IMR-90 (cell line): Measurements from ENCODE around the gene ELMO1. TPM values are rescaled to one million over a fixed set of nuclear protein-coding genes. Genes with fewer than 3 reads are reported as not detected.

ENCODE experiments used
- ATAC-seq: fragments of 200-7000 bp; cut with Tn5 transposase; 2 replicates; pipeline ENCODE4 v1.9.1; 2020; ENCODE audit warnings: low read depth, mild to moderate bottlenecking, moderate library complexity
- BruUV-seq: library from RNA; stranded (reverse); fragments of 400-500 nt; replicated peaks from 2 replicates; lab custom pipeline; 2021; lab: Mats Ljungman, UMichigan
- CTCF ChIA-PET: fragments of 300-600 bp; formaldehyde crosslinking; extraction: SDS; loops from one replicate; lab custom pipeline; 2021; ENCODE audit warnings: antibody characterized with exemption; lab: Yijun Ruan, JAX
- POLR2A ChIA-PET: fragments of 300-600 bp; sonication (Branson Sonifier 250); formaldehyde crosslinking; loops from one replicate; lab custom pipeline; 2022; ENCODE audit warnings: antibody characterized with exemption; ENCODE audit not compliant: unreplicated experiment; lab: Charles Lee
- DNase-seq: peaks from one replicate; pipeline ENCODE4 v3.0.0; 2013
- H2AFZ ChIP-seq: replicated peaks from 2 replicates; pipeline ENCODE3; 2013; ENCODE audit warnings: low read length, mild to moderate bottlenecking; ENCODE audit not compliant: poor library complexity
- H2AK5ac ChIP-seq: 2 replicates; pipeline ENCODE4 v1.6.1; 2013; ENCODE audit warnings: low read depth, low read length, inconsistent platforms
- H2AK9ac ChIP-seq: replicated peaks from 2 replicates; pipeline ENCODE3; 2013; ENCODE audit warnings: mild to moderate bottlenecking, low read depth, low read length, moderate library complexity; ENCODE audit not compliant: poor library complexity
- H2BK120ac ChIP-seq: 2 replicates; pipeline ENCODE4 v1.6.1; 2013; ENCODE audit warnings: low read depth, low read length, inconsistent platforms
- H2BK15ac ChIP-seq: 3 replicates; pipeline ENCODE4 v1.6.1; 2013; ENCODE audit warnings: low read depth, low read length, inconsistent platforms
- H2BK20ac ChIP-seq: 2 replicates; pipeline ENCODE4 v1.6.1; 2013; ENCODE audit warnings: low read depth, mild to moderate bottlenecking, inconsistent platforms, low read length, moderate library complexity
- H2BK5ac ChIP-seq: 2 replicates; pipeline ENCODE4 v1.6.1; 2013; ENCODE audit warnings: mild to moderate bottlenecking, low read depth, low read length, inconsistent platforms; ENCODE audit not compliant: poor library complexity, severe bottlenecking
- H3K14ac ChIP-seq: replicated peaks from 2 replicates; pipeline ENCODE4 v1.6.1; 2013; ENCODE audit warnings: low read depth, low read length, inconsistent platforms
- H3K18ac ChIP-seq: 2 replicates; pipeline ENCODE4 v1.6.1; 2013; ENCODE audit warnings: low read depth, low read length, control low read depth
- H3K23ac ChIP-seq: 2 replicates; pipeline ENCODE4 v1.6.1; 2013; ENCODE audit warnings: low read depth, low read length, inconsistent platforms
- H3K27ac ChIP-seq: 2 replicates; pipeline ENCODE4 v1.5.1; 2013; ENCODE audit warnings: mild to moderate bottlenecking, control low read depth, low read length; ENCODE audit not compliant: insufficient read depth
- H3K27me3 ChIP-seq: 2 replicates; pipeline ENCODE4 v1.6.1; 2013; ENCODE audit warnings: low read length; ENCODE audit not compliant: control insufficient read depth, insufficient read depth
- H3K36me3 ChIP-seq: 2 replicates; pipeline ENCODE4 v1.6.1; 2013; ENCODE audit warnings: low read length, mixed read lengths; ENCODE audit not compliant: control insufficient read depth, insufficient read depth
- H3K4ac ChIP-seq: 2 replicates; pipeline ENCODE4 v1.6.1; 2013; ENCODE audit warnings: low read depth, low read length, inconsistent platforms
- H3K4me1 ChIP-seq: 2 replicates; pipeline ENCODE4 v1.6.1; 2013; ENCODE audit warnings: low read length, mixed read lengths; ENCODE audit not compliant: control insufficient read depth, insufficient read depth
- H3K4me2 ChIP-seq: 2 replicates; pipeline ENCODE4 v1.6.1; 2013; ENCODE audit warnings: low read depth, mild to moderate bottlenecking, control low read depth, low read length, moderate library complexity
- H3K4me3 ChIP-seq: 2 replicates; pipeline ENCODE4 v1.5.1; 2013; ENCODE audit warnings: low read depth, mild to moderate bottlenecking, control low read depth, low read length, moderate library complexity; ENCODE audit not compliant: insufficient read depth
- H3K56ac ChIP-seq: 2 replicates; pipeline ENCODE4 v1.6.1; 2013; ENCODE audit warnings: low read length, inconsistent platforms; ENCODE audit not compliant: insufficient read depth; ENCODE audit errors: extremely low read depth
- H3K79me1 ChIP-seq, 2 experiments: 2 replicates each; pipeline ENCODE4 v1.6.1; 2013; ENCODE audit warnings: low read length in 2 of 2, inconsistent platforms in 1 of 2, low read depth in 1 of 2
- H3K9ac ChIP-seq: 2 replicates; pipeline ENCODE4 v1.6.1; 2013; ENCODE audit warnings: low read depth, low read length, control low read depth
- H3K9me1 ChIP-seq: 2 replicates; pipeline ENCODE4 v1.6.1; 2013; ENCODE audit warnings: low read length, inconsistent platforms; ENCODE audit not compliant: insufficient read depth
- H3K9me3 ChIP-seq: 2 replicates; pipeline ENCODE4 v1.6.1; 2013; ENCODE audit warnings: low read length; ENCODE audit not compliant: control insufficient read depth, insufficient read depth
- H4K20me1 ChIP-seq: 2 replicates; pipeline ENCODE4 v1.6.1; 2013; ENCODE audit warnings: low read length, inconsistent platforms; ENCODE audit not compliant: insufficient read depth
- H4K5ac ChIP-seq: 2 replicates; pipeline ENCODE4 v1.6.1; 2013; ENCODE audit warnings: mild to moderate bottlenecking, low read depth, low read length, control low read depth
- H4K8ac ChIP-seq, 2 experiments: 2 replicates each; pipeline ENCODE4 v1.6.1; 2013; ENCODE audit warnings: low read depth in 2 of 2, low read length in 2 of 2, control low read depth in 1 of 2, inconsistent platforms in 1 of 2
- H4K91ac ChIP-seq: 2 replicates; pipeline ENCODE4 v1.6.1; 2013; ENCODE audit warnings: low read depth, low read length, inconsistent platforms; ENCODE audit not compliant: insufficient read depth
- CEBPB ChIP-seq: IDR thresholded peaks from 2 replicates; pipeline ENCODE4 v1.6.1; 2012; ENCODE audit warnings: low read depth, low read length, improper control_type of control experiment
- CTCF ChIP-seq: conservative IDR thresholded peaks from 2 replicates; pipeline ENCODE4 v1.5.1; 2012; ENCODE audit warnings: mild to moderate bottlenecking, low read depth, low read length, improper control_type of control experiment
- ELK1 ChIP-seq: fragments of 150-350 bp; IDR thresholded peaks from 2 replicates; pipeline ENCODE4 v1.6.1; 2016; ENCODE audit warnings: low read depth, mild to moderate bottlenecking, low read length, moderate library complexity, borderline replicate concordance
- FOS ChIP-seq: fragments of 150-350 bp; IDR thresholded peaks from 2 replicates; pipeline ENCODE4 v1.6.1; 2016; ENCODE audit warnings: low read depth, low read length
- MAFK ChIP-seq: IDR thresholded peaks from 2 replicates; pipeline ENCODE4 v1.6.1; 2012; ENCODE audit warnings: low read depth, low read length, improper control_type of control experiment
- MAZ ChIP-seq: IDR thresholded peaks from 2 replicates; pipeline ENCODE4 v1.6.1; 2012; ENCODE audit warnings: low read depth, mild to moderate bottlenecking, low read length, improper control_type of control experiment, moderate library complexity, borderline replicate concordance
- MXI1 ChIP-seq: IDR thresholded peaks from 2 replicates; pipeline ENCODE4 v1.6.1; 2012; ENCODE audit warnings: low read depth, mild to moderate bottlenecking, low read length, moderate library complexity, borderline replicate concordance
- POLR2A ChIP-seq: IDR thresholded peaks from 2 replicates; pipeline ENCODE4 v1.6.1; 2012; ENCODE audit warnings: mild to moderate bottlenecking, low read depth, low read length
- RCOR1 ChIP-seq: IDR thresholded peaks from 2 replicates; pipeline ENCODE4 v1.6.1; 2012; ENCODE audit warnings: mild to moderate bottlenecking, low read length, improper control_type of control experiment; ENCODE audit not compliant: insufficient replicate concordance
- RFX5 ChIP-seq: IDR thresholded peaks from 2 replicates; pipeline ENCODE4 v1.8.0; 2012; ENCODE audit warnings: low read depth, mild to moderate bottlenecking, low read length, moderate library complexity
- SMC3 ChIP-seq: fragments of 150-350 bp; IDR thresholded peaks from 2 replicates; pipeline ENCODE4 v1.6.1; 2016; ENCODE audit warnings: low read depth, mild to moderate bottlenecking, antibody characterized with exemption, low read length, moderate library complexity
- WGBS, 2 experiments: methylation state at CpG; one replicate each; pipeline versions ENCODE4 v1.1.5 to v1.1.7; 2013; ENCODE audit warnings: missing lambda C conversion rate in 2 of 2; ENCODE audit not compliant: insufficient read length in 1 of 2; ENCODE audit errors: extremely low coverage in 2 of 2; 5-methylcytosine and 5-hydroxymethylcytosine counted together
- dilution Hi-C: fragments of 300-500 bp; cut with HindIII; formaldehyde crosslinking; loops from one replicate; pipeline ENCODE4 v1.14.3; 2018; ENCODE audit warnings: low sequenced_read_pairs; ENCODE audit not compliant: unreplicated experiment
- in situ Hi-C: fragments of 300-500 bp; cut with MboI; formaldehyde crosslinking; loops from 3 replicates; pipeline ENCODE4 v1.14.3; 2019; ENCODE audit warnings: low sequenced_read_pairs, inconsistent platforms, mixed read lengths
- intact Hi-C: fragments of 100-400 bp; cut with micrococcal nuclease; formaldehyde crosslinking; loops from 2 replicates; pipeline ENCODE4 v1.10.0; 2022
- polyA plus RNA-seq, 3 experiments: library from polyadenylated mRNA; depleted of rRNA; stranded (reverse); fragments of >200 nt; gene quantifications; 2 replicates each; pipeline ENCODE4 v1.2.3, GENCODE V29; 2012; ENCODE audit warnings: low replicate concordance in 1 of 3
- total RNA-seq: library from RNA; depleted of rRNA; stranded (reverse); fragments of >200 nt; gene quantifications from 2 replicates; pipeline ENCODE4 v1.2.3, GENCODE V29; 2012
- TF ChIP-seq, protein P1 (sequence below): fragments of 150-350 bp; IDR thresholded peaks from 2 replicates; pipeline ENCODE4 v1.6.1; 2017; ENCODE audit warnings: mild to moderate bottlenecking, antibody characterized with exemption, low read length, low read depth

ELMO1 gene
- total and polyA plus RNA-seq, 2 of the 4 experiments (the other 2 are of a cell fraction) = 0.03 TPM; not detected in 1

- TF ChIP-seq POLR2A = no peak
Observed at GRCh38 chr7:37198041-37198905, 250.4 kb downstream of the ELMO1 start (continued).

- in situ Hi-C loops (loop anchor here (10.0 to 25.0 kb wide), 2 partner anchors 510 to 712 kb away; no protein-coding TSS in a partner anchor), dilution Hi-C loops (no loop called here), intact Hi-C loops (loop anchor here (5.0 kb wide), 1 partner anchor 170 kb away; no protein-coding TSS in a partner anchor)
- no peak overlapping the region for H3K14ac ChIP-seq
- H2BK20ac ChIP-seq = no peak overlapping the region
- H3K4me3 ChIP-seq = no peak overlapping the region
- H3K4me2 ChIP-seq = no peak overlapping the region
- H3K4me1 ChIP-seq = no peaks in the 10 kb centered on the region
- POLR2A ChIA-PET = no interaction called here
- H3K9me1 ChIP-seq = no peaks in the 10 kb centered on the region
- H2BK15ac ChIP-seq = no peak overlapping the region
- H2AK9ac ChIP-seq = no peak overlapping the region
- no peak overlapping the region for H3K56ac ChIP-seq
- H3K4ac ChIP-seq = no peak overlapping the region
- ATAC-seq = no peak
- H3K18ac ChIP-seq = no peak overlapping the region
- no TSS peak for BruUV-seq
- no peak overlapping the region for H4K5ac ChIP-seq
- CTCF ChIA-PET = interaction anchor here (1.6 kb wide), 1 partner anchor 220 kb away, joined by 6 read pairs; no protein-coding TSS in a partner anchor
- H2BK5ac ChIP-seq = no peak overlapping the region
- H3K36me3 ChIP-seq = no peaks in the 10 kb centered on the region
- H4K20me1 ChIP-seq = no peaks in the 10 kb centered on the region
- no peak for DNase-seq
- H4K91ac ChIP-seq = no peak overlapping the region
- H2AK5ac ChIP-seq = no peak overlapping the region
- no peaks in the 10 kb centered on the region for H3K9me3 ChIP-seq
- H3K27me3 ChIP-seq = no peaks in the 10 kb centered on the region
- no peaks in the 10 kb centered on the region for H3K79me1 ChIP-seq
- H3K9ac ChIP-seq = no peak overlapping the region
- no peak overlapping the region for H3K23ac ChIP-seq
- WGBS, 2 experiments = no CpG with 5 or more reads among the region's 10 CpGs
- H2AFZ ChIP-seq = no peak overlapping the region
- H2BK120ac ChIP-seq = no peak overlapping the region
- no peak overlapping the region for H4K8ac ChIP-seq
- no peak overlapping the region for H3K27ac ChIP-seq
- no peak for TF ChIP-seq MAFK
- TF ChIP-seq CEBPB = no peak
- no peak for TF ChIP-seq RFX5
- no peak for TF ChIP-seq SMC3
- TF ChIP-seq POLR2A = no peak
- TF ChIP-seq CTCF = no peak
- TF ChIP-seq ELK1 = no peak
- TF ChIP-seq MXI1 = no peak
- TF ChIP-seq, protein P1, sequence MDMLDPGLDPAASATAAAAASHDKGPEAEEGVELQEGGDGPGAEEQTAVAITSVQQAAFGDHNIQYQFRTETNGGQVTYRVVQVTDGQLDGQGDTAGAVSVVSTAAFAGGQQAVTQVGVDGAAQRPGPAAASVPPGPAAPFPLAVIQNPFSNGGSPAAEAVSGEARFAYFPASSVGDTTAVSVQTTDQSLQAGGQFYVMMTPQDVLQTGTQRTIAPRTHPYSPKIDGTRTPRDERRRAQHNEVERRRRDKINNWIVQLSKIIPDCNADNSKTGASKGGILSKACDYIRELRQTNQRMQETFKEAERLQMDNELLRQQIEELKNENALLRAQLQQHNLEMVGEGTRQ = no peak
- TF ChIP-seq MAZ = no peak
- no peak for TF ChIP-seq FOS
- no peak for TF ChIP-seq RCOR1
Observed at GRCh38 chr7:37197108-37197507, 251.6 kb downstream of the ELMO1 start.
